ENCODE data around the gene CSF1. TPM values are rescaled to one million over a fixed set of nuclear protein-coding genes. Genes with fewer than 3 reads are reported as not detected.

Gene CSF1
- total and polyA plus RNA-seq, 2 of the 13 experiments (the other 11 are each of a cell fraction or from before 2014, with no cell fraction given): 4.6 to 13.3 TPM

GRCh38 chr1:109929588-109930251 lies 19.1 kb downstream of the CSF1 start (continued):
- 0 out of 2 replicates have a peak, but pooled peaks have one; percentile 18 for TF ChIP-seq ARID4A (CRISPR knock-in tag; IDR thresholded peaks at IDR 0.05; ENCODE audit: borderline replicate concordance)
- TF ChIP-seq, protein P1, sequence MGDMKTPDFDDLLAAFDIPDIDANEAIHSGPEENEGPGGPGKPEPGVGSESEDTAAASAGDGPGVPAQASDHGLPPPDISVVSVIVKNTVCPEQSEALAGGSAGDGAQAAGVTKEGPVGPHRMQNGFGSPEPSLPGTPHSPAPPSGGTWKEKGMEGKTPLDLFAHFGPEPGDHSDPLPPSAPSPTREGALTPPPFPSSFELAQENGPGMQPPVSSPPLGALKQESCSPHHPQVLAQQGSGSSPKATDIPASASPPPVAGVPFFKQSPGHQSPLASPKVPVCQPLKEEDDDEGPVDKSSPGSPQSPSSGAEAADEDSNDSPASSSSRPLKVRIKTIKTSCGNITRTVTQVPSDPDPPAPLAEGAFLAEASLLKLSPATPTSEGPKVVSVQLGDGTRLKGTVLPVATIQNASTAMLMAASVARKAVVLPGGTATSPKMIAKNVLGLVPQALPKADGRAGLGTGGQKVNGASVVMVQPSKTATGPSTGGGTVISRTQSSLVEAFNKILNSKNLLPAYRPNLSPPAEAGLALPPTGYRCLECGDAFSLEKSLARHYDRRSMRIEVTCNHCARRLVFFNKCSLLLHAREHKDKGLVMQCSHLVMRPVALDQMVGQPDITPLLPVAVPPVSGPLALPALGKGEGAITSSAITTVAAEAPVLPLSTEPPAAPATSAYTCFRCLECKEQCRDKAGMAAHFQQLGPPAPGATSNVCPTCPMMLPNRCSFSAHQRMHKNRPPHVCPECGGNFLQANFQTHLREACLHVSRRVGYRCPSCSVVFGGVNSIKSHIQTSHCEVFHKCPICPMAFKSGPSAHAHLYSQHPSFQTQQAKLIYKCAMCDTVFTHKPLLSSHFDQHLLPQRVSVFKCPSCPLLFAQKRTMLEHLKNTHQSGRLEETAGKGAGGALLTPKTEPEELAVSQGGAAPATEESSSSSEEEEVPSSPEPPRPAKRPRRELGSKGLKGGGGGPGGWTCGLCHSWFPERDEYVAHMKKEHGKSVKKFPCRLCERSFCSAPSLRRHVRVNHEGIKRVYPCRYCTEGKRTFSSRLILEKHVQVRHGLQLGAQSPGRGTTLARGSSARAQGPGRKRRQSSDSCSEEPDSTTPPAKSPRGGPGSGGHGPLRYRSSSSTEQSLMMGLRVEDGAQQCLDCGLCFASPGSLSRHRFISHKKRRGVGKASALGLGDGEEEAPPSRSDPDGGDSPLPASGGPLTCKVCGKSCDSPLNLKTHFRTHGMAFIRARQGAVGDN (CRISPR knock-in tag; IDR thresholded peaks at IDR 0.05): peak; percentile 59
- TF ChIP-seq FOXP4 (CRISPR knock-in tag; IDR thresholded peaks at IDR 0.05): 0 out of 2 replicates have a peak, but pooled peaks have one; percentile 17
- no peak for TF ChIP-seq ZNF546 (CRISPR knock-in tag; conservative IDR thresholded peaks at IDR 0.05)
- TF ChIP-seq ZNF670 (CRISPR knock-in tag; IDR thresholded peaks at IDR 0.05; ENCODE audit: borderline replicate concordance): no peak
- TF ChIP-seq NR2F2 (IDR thresholded peaks at IDR 0.05; ENCODE audit: borderline replicate concordance, low read depth): peak; percentile 58; the same call in 1 of the 2 replicates
- peak; percentile 32; the same call in 1 of the 2 replicates for TF ChIP-seq POGZ (CRISPR knock-in tag; IDR thresholded peaks at IDR 0.05)
- TF ChIP-seq, protein P2, sequence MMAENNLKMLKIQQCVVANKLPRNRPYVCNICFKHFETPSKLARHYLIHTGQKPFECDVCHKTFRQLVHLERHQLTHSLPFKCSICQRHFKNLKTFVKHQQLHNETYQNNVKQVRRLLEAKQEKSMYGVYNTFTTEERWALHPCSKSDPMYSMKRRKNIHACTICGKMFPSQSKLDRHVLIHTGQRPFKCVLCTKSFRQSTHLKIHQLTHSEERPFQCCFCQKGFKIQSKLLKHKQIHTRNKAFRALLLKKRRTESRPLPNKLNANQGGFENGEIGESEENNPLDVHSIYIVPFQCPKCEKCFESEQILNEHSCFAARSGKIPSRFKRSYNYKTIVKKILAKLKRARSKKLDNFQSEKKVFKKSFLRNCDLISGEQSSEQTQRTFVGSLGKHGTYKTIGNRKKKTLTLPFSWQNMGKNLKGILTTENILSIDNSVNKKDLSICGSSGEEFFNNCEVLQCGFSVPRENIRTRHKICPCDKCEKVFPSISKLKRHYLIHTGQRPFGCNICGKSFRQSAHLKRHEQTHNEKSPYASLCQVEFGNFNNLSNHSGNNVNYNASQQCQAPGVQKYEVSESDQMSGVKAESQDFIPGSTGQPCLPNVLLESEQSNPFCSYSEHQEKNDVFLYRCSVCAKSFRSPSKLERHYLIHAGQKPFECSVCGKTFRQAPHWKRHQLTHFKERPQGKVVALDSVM (CRISPR knock-in tag; IDR thresholded peaks at IDR 0.05): peak; percentile 98
- no peak for TF ChIP-seq CAMTA2 (CRISPR knock-in tag; IDR thresholded peaks at IDR 0.05; ENCODE audit: borderline replicate concordance)
- TF ChIP-seq HNF4A (CRISPR knock-in tag; IDR thresholded peaks at IDR 0.05): peak; percentile 36

Measured in HepG2 (cell line).